ENCODE results near the gene ZBTB16. TPM values are rescaled to one million over a fixed set of nuclear protein-coding genes. Genes with fewer than 3 reads are reported as not detected.

ZBTB16 gene
- total RNA-seq, 1 donor from 2014 or later, result 0.54 TPM

DNA sequence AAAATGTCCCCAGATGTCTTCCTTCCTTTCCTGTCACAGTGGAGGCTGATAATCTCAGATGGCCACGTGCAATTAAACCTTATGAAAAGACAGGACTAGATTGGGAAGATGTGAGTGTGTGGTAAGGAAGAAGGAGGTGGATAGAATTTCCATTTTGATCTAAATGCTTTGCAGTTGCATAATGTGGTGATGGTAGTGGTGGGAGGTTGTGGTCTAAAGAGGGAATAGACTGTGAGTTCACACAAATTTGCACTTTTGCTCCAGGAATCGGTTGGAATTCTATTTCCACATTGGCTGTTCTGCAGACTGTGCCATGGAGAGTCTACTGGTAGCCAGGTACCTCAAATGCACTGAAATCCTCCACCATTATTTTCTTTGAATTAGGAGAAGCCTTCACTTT lies 93.3 kb downstream of the ZBTB16 start:
- TF ChIP-seq, protein P1, sequence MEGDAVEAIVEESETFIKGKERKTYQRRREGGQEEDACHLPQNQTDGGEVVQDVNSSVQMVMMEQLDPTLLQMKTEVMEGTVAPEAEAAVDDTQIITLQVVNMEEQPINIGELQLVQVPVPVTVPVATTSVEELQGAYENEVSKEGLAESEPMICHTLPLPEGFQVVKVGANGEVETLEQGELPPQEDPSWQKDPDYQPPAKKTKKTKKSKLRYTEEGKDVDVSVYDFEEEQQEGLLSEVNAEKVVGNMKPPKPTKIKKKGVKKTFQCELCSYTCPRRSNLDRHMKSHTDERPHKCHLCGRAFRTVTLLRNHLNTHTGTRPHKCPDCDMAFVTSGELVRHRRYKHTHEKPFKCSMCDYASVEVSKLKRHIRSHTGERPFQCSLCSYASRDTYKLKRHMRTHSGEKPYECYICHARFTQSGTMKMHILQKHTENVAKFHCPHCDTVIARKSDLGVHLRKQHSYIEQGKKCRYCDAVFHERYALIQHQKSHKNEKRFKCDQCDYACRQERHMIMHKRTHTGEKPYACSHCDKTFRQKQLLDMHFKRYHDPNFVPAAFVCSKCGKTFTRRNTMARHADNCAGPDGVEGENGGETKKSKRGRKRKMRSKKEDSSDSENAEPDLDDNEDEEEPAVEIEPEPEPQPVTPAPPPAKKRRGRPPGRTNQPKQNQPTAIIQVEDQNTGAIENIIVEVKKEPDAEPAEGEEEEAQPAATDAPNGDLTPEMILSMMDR (IDR thresholded peaks at IDR 0.05; ENCODE audit: unreplicated experiment), result no peak
- no peak overlapping the region for H3K4me3 Mint-ChIP-seq (ENCODE audit: unreplicated experiment)
- no peak for DNase-seq (ENCODE audit: low spot score)
- H3K36me3 Mint-ChIP-seq (ENCODE audit: low read depth, unreplicated experiment), result no peaks in the 10 kb centered on the region
- H3K4me1 Mint-ChIP-seq (ENCODE audit: unreplicated experiment), result no peaks in the 10 kb centered on the region
- H3K9me3 Mint-ChIP-seq (ENCODE audit: unreplicated experiment), result peaks cover 4% of the 10 kb centered on the region
- H3K27me3 Mint-ChIP-seq (ENCODE audit: unreplicated experiment), result peaks cover 3% of the 10 kb centered on the region
- no peak overlapping the region for H3K27ac Mint-ChIP-seq (ENCODE audit: unreplicated experiment)

DNA sequence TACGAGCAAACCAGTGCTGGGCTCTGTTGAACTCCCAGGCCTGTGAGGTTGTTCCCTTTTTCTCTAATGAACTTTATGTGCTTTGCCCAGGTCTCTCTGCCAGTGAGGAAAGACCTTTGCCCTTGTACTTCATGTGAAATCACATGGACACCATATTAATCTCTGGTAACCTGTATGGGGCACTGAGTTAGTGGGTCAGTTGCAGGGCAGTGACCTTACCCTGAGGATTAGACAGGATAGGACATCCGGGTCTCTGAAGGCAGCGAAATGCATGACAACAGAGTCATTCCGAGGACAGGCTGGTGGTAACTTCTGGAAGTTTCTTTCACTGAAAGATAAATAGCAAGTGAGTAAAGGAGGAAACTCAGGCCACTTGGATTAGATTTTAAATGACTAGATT lies 93.7 kb downstream of the ZBTB16 start:
- Mint-ChIP-seq H3K27ac (ENCODE audit: unreplicated experiment) (no peak overlapping the region), H3K4me1 (ENCODE audit: unreplicated experiment) (no peaks in the 10 kb centered on the region), H3K9me3 (ENCODE audit: unreplicated experiment) (peaks cover 4% of the 10 kb centered on the region), H3K27me3 (ENCODE audit: unreplicated experiment) (peaks cover 3% of the 10 kb centered on the region), H3K36me3 (ENCODE audit: low read depth, unreplicated experiment) (no peaks in the 10 kb centered on the region), H3K4me3 (ENCODE audit: unreplicated experiment) (no peak overlapping the region)
- TF ChIP-seq, protein P1 (IDR thresholded peaks at IDR 0.05; ENCODE audit: unreplicated experiment), result no peak
- DNase-seq (ENCODE audit: low spot score), result no peak

DNA sequence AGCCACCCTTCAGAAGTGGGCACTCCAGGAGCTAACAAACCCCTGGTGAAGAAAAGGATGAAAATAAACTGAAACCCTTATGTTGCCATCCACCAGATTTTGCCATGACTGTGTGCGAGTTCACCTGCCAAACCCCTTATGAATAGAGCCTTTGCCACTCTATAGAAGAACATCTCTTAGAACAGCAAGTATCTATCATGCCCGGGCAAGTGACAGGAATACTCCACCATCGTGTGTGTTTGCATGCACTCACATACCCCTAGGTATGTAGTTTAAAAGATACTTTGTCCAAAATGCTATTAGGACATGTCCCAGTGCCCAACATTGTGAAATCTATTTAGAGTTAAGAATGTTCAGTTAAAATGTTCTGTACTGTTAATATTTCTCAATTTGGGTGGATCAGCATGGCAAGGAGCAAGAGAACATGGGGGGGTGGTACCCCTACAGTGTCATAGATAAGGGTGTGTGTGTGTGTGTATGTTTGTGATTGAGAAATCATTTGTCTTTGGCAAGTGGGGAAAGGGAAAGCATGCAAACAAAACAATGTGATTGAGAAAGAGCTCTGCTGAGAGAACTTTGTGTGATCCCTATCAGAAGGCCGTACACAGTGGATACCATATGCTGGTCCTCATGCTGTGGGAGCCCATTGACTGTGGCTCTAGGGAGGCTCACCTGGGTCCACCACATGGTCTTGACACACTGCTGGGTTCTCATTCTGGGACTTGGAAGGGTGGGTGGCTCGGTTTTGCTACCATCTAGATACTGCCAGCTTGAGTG lies 94.9 kb downstream of the ZBTB16 start:
- no peak overlapping the region for H3K4me3 Mint-ChIP-seq (ENCODE audit: unreplicated experiment)
- no peaks in the 10 kb centered on the region for H3K36me3 Mint-ChIP-seq (ENCODE audit: low read depth, unreplicated experiment)
- peaks cover 4% of the 10 kb centered on the region for H3K4me1 Mint-ChIP-seq (ENCODE audit: unreplicated experiment)
- TF ChIP-seq, protein P1 (IDR thresholded peaks at IDR 0.05; ENCODE audit: unreplicated experiment), result no peak
- DNase-seq (ENCODE audit: low spot score), result no peak
- H3K9me3 Mint-ChIP-seq (ENCODE audit: unreplicated experiment), result peaks cover 4% of the 10 kb centered on the region
- peaks cover 3% of the 10 kb centered on the region for H3K27me3 Mint-ChIP-seq (ENCODE audit: unreplicated experiment)
- no peak overlapping the region for H3K27ac Mint-ChIP-seq (ENCODE audit: unreplicated experiment)

DNA sequence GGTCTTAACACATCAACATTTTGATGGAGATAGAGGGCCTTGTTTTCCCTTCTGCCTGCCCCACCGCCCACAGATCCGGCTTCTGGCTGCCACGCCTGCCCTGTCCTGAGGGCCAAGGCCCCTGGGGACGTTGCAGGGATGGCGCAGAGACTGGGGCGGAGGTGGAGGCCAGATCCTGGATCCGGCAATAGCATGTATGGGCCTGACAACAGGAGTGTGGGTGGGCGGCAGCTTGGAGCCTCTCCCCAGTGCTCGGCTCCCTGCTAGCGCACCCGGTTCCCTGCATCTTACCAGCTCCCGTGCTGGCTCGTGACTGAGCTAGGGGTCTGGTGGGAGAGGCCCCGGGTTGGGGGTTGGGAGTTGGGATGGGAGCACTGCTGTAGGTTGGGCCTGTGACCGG lies 95.6 kb downstream of the ZBTB16 start:
- Mint-ChIP-seq H3K27ac (ENCODE audit: unreplicated experiment) (no peak overlapping the region), H3K9me3 (ENCODE audit: unreplicated experiment) (peaks cover 4% of the 10 kb centered on the region), H3K27me3 (ENCODE audit: unreplicated experiment) (peaks cover 3% of the 10 kb centered on the region), H3K4me1 (ENCODE audit: unreplicated experiment) (peaks cover 10% of the 10 kb centered on the region), H3K4me3 (ENCODE audit: unreplicated experiment) (no peak overlapping the region), H3K36me3 (ENCODE audit: low read depth, unreplicated experiment) (no peaks in the 10 kb centered on the region)
- no peak for DNase-seq (ENCODE audit: low spot score)
- TF ChIP-seq, protein P1 (IDR thresholded peaks at IDR 0.05; ENCODE audit: unreplicated experiment), result no peak

DNA sequence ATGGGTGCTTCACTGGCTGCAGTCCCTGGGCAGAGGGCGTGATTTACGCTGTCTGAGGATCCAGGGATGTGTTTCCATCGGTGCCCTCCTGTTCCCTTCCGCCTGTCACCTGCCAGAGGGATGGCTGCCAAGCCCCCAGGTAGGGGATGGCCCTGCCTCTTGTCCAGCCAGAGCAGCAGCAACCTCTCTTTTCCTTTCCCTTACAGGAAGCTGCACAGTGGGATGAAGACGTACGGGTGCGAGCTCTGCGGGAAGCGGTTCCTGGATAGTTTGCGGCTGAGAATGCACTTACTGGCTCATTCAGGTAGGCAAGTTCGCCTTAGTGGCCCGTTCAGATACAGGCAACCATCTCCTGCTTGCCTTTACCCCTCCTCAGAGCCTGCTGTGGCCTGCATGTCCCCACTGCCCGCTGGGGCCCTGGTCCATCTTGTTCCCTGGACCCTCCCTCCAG lies 96.6 kb downstream of the ZBTB16 start:
- DNase-seq (ENCODE audit: low spot score), result no peak
- H3K4me3 Mint-ChIP-seq (ENCODE audit: unreplicated experiment), result no peak overlapping the region
- no peaks in the 10 kb centered on the region for H3K36me3 Mint-ChIP-seq (ENCODE audit: low read depth, unreplicated experiment)
- TF ChIP-seq, protein P1 (IDR thresholded peaks at IDR 0.05; ENCODE audit: unreplicated experiment), result no peak
- H3K27me3 Mint-ChIP-seq (ENCODE audit: unreplicated experiment), result peaks cover 3% of the 10 kb centered on the region
- peaks cover 17% of the 10 kb centered on the region for H3K4me1 Mint-ChIP-seq (ENCODE audit: unreplicated experiment)
- no peaks in the 10 kb centered on the region for H3K9me3 Mint-ChIP-seq (ENCODE audit: unreplicated experiment)
- no peak overlapping the region for H3K27ac Mint-ChIP-seq (ENCODE audit: unreplicated experiment)

All from endothelial cell (in vitro differentiated cells).